Ecto neural progenitor cell (in vitro differentiated cells): ENCODE measurements around the gene VLDLR.

Source experiments
- DNase-seq: peaks from one replicate; pipeline ENCODE4 v3.0.0-alpha.2; 2018; ENCODE audit warnings: low spot score

VLDLR gene

GRCh38 chr9:2621722-2622460 is at the start of gene VLDLR:
TSS of gene VLDLR (plus strand) at chr9:2621787. CDS start at chr9:2622190, 403 bp downstream.
- peak; percentile 84 for DNase-seq

DNA sequence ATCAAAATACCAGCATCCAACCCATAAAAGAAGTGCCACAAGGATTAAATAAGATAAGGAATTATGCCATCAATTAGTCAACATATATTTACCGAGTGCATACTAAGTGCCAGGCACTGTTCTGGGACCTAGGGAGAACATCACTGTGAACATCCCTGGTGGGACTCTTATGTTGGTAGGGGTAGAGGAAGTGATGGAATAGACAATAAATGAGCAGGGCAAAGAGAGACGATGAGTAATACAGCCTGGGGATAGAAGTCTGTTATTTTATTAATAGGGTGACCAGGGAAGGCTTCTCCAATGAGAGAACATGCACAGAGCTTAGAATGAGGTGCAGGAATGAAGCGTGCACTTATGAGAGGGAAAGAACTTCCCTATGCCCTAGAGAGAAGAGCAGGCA is 47.4 kb upstream of the VLDLR start:
- no peak for DNase-seq

GRCh38 chr9:2576631-2577030 is 45.0 kb upstream of the VLDLR start:
- no peak for DNase-seq

DNA sequence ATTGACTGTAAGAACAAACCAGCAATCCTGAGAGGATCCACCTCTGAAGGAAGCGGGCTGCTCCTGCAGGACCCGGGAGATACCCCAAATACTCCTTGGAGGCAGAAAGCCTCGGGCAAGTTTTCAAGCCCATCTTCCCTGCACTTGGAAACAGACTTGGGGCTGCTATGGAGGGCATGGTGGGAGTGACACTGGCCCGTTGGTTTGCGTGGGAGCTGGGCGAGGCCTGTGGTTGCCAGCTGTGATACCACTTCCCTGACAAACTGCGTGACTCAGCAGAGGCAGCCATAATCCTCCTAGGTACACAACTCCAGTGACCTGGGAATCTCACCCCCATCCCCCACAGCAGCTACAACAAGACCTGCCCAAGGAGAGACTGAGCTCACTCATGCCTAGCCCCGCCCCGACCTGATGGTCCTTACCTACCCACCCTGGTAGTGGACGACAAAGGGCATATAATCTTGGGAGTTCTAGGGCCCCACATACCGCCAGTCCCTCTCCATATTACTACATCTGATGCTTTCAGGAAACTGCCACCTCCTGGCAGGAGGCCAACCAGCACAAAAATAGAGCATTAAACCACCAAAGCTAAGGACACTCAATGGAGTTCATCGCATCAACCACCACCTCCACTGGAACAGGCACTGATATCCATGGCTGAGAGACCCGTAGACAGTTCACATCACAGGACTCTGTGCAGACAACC is 38.1 kb upstream of the VLDLR start:
- no peak for DNase-seq

DNA sequence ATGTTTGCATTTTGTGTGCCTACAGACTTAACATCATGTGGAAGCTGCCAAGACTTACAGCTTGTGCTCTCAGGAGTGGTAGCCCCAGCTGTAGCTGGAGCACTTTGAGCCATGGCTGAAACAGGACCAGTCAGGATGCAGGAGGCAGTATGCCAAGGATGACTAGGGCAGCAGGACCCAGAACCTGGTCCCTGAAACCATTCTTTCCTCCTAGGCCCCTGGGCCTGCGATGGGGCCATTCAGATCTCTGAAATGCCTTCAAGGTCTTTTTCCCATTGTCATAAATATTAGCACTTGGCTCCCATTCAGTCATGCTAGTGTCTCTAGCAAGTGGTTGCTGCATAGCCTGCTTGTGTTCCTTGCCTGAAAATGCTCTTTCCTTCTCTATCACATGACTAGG is 29.6 kb upstream of the VLDLR start:
- no peak for DNase-seq

GRCh38 chr9:2593744-2594143 is 27.8 kb upstream of the VLDLR start:
- no peak for DNase-seq

- no peak for DNase-seq
Observed at GRCh38 chr9:2595973-2596372, 25.6 kb upstream of the VLDLR start.

DNA sequence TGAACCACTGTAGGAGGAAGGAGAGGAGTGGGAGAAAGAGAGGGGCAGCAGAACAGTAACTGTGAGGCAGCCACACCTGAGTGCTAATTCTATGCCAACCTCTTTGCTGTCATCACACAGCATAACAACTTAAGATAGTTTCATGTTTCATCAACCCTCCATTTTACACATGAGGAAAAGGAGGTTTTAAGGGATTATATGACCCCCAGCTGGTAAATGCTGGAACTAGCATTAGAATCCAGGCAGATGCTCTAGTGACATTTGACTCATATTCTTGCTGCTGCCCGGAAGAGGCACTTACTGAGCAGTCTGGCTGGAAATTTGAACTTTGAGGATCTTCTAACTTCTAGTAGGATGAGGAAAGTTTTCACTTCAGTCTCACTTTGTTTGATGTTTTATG is 24.1 kb upstream of the VLDLR start:
- no peak for DNase-seq

GRCh38 chr9:2599896-2600295 is 21.7 kb upstream of the VLDLR start:
- no peak for DNase-seq

- no peak for DNase-seq
Observed at GRCh38 chr9:2600307-2600706, 21.3 kb upstream of the VLDLR start.

DNA sequence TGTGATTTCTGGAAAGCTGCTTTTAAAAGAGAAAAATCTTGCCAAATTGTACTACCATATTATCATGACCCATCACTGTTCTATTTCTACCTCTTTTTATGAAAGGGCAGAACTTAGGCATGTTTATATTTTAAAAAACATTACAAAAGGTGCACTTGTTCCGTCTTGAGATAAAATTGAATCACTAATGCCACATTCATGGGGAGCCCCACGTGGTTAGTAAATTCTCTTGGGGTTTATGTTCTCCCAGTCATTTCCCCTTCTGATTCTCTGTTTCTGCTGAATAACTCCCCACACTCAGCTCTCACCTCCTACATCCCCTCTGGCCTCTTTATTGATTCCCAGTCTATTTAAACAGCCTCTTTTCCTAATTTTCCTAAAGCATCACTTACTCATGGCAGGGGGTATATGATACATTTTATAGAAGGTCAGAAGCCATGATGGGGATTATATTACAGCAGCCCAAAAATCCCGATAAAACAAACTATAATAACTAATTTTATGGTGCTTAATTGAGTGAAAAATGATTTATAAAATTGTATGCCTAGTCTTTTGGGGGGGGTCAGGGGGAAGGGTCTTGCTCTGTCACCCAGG is 19.7 kb upstream of the VLDLR start:
- DNase-seq = no peak

- no peak for DNase-seq
Observed at GRCh38 chr9:2602704-2603116, 18.9 kb upstream of the VLDLR start.

- no peak for DNase-seq
Observed at GRCh38 chr9:2603621-2604020, 18.0 kb upstream of the VLDLR start.

DNA sequence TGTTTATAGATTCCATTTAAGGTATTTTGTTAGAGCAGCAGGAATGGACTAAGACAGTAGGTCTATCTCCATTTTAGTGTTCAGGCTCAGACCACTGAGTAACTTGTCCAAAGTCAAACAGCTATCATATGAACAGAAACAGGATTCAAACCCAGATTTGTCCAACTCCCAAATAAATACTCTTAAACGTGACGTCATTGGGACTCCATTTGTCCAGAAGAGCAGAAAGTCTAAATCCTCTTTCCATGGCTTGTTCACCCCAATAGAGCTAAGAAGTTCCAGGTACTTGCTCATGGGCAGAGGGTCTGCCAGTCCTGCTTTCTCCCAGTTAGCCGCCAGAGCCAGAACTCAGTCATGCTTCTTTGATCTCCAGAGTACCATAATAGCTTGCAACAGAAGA is 16.3 kb upstream of the VLDLR start:
- no peak for DNase-seq

DNA sequence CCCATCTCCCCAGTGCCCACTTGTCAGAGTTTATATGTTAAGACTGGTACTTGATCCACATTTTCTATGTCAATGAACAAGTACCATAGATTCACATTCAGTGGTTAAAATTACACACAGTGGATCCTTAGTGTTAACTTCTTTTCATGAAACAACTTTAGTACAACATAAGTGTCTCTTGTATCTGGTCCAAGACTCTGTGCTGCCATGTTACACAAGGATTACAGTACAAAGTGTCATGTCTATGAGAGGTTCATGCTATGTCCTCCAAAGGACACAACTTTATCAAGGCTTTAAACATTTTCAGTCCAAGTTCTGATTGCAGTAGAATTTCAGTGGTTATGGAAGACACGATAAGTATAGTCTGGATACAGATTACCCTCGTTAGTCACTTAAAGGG is 13.3 kb upstream of the VLDLR start:
- DNase-seq = no peak

- no peak for DNase-seq
Observed at GRCh38 chr9:2610985-2611384, 10.6 kb upstream of the VLDLR start.

- no peak for DNase-seq
Observed at GRCh38 chr9:2611961-2612360, 9.6 kb upstream of the VLDLR start.

DNA sequence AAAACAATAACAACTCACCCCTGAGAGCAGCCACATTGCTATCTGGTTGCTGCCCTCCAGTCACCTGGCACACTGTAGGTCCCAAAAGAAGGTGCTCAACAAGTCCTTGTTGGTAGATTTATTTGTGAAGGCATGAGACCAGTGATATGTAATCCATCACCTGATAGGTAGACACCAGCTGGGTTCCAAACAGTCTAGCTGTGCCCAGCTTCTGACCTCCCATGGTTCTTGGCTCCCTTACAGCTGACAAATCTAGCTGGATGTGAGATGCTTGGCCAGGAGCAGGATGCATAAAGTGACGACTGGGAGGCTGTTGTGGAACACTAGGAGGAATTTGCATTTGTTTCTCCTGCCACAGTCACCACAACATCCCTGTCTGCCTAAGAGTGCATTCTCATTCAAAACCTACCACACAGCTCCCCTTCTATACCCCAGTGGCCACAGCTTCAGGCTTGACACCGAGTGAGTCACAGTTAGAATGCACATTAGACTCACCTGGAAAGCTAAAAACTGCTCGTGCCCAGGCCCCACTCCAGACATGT is 7.8 kb upstream of the VLDLR start:
- DNase-seq = no peak

- DNase-seq = no peak
Observed at GRCh38 chr9:2615497-2615896, 6.1 kb upstream of the VLDLR start.

- DNase-seq = no peak
Observed at GRCh38 chr9:2616692-2617377, 4.8 kb upstream of the VLDLR start.

DNA sequence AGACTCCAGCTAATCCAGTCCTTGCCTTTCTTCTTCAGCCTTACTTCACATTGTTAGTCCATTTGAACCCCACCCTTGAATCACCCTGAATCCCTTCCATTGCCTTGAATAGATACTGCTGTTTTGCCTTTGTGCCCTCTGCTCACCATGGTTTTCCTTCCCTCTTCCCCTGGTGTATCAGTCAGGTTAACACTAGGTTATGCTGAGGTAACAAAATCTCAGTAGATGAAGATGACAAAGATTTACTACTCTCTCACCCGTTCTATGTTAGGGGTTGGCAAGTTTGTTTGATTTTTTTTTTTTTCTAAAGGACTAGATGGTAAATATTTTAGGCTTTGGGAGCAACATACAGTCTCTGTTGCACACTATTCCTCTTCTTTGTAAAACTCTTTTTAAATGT is 3.3 kb upstream of the VLDLR start:
- DNase-seq = no peak

DNA sequence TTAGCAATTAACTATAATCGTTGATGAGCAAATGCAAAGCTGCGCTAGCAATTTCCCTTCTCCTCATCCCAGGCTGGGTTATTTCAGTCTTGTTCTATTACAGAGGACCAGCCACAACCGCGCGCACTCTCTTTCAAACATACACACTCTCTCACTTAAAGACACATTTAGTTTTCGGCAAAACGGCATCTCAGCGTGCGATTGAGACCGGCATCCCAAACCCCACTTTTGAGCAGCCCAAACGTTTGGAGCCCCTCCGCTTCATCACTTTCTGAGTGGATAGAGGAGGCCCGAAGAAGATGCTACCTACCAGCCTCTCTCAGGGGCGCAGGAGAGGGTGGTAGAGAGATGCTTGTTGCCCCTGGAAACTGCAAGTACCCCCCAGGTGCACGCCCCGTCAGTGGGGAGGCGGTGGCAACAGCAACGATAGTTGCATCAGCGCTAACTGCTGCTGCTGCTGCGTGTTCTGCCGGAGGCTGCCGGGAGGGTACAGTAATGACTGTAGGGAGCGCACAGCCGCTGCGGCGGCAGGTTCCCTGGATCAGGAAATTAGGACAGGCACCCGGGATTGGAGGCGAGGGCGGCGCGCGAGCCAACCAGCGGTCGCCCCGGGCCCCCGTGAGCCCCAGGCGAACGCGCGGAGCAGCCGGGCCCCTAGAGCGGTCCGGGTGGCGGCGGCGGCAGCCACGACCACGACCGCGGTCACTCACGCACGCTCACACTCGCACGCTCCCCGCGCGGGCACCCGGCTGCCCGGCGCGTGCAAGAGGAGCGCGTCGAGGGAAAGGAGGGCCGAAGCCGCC is 467 bp upstream of the VLDLR start:
- no peak for DNase-seq
